CD8-positive, alpha-beta memory T cell (primary cell): ENCODE measurements around the gene DPP6. TPM values are rescaled to one million over a fixed set of nuclear protein-coding genes. Genes with fewer than 3 reads are reported as not detected.
"Not testable (repeated sequence)": the region's sequence is repeated elsewhere in the genome, so short reads cannot be mapped to it uniquely, and the experiment has no call there.

ENCODE experiments used
- CTCF ChIA-PET: fragments of 350-600 bp; sonication (Branson Sonifier 250); formaldehyde crosslinking; loops from one replicate; lab custom pipeline; 2021; ENCODE audit warnings: antibody characterized with exemption; lab: Charles Lee
- POLR2A ChIA-PET: fragments of 350-600 bp; sonication (Branson Sonifier 250); formaldehyde crosslinking; loops from one replicate; lab custom pipeline; 2021; ENCODE audit warnings: antibody characterized with exemption; lab: Charles Lee
- DNase-seq, 5 donors: peaks; one replicate each; pipeline versions ENCODE4 v3.0.0 to v3.0.0-alpha.2; 2020 to 2022; ENCODE audit warnings: mixed read lengths in 1 of 5
- H3K27ac ChIP-seq: one replicate; pipeline ENCODE4 v1.7.0; 2013; ENCODE audit warnings: low read depth, mild to moderate bottlenecking, low read length, moderate library complexity
- H3K27me3 ChIP-seq: 2 replicates; pipeline ENCODE4 v1.7.0; 2013; ENCODE audit warnings: low read length, mild to moderate bottlenecking; ENCODE audit not compliant: insufficient read depth, poor library complexity, severe bottlenecking
- H3K36me3 ChIP-seq: 2 replicates; pipeline ENCODE4 v1.7.0; 2013; ENCODE audit warnings: mild to moderate bottlenecking, low read length, moderate library complexity; ENCODE audit not compliant: insufficient read depth
- H3K4me1 ChIP-seq: 2 replicates; pipeline ENCODE4 v1.7.0; 2013; ENCODE audit warnings: mild to moderate bottlenecking, low read length, moderate library complexity; ENCODE audit not compliant: insufficient read depth
- H3K4me3 ChIP-seq: 2 replicates; pipeline ENCODE4 v1.7.0; 2013; ENCODE audit warnings: mild to moderate bottlenecking, low read length
- H3K9me3 ChIP-seq: 2 replicates; pipeline ENCODE4 v1.7.0; 2013; ENCODE audit warnings: mild to moderate bottlenecking, low read length
- H3K27ac Mint-ChIP-seq, 8 donors: one replicate each; pipeline ENCODE4 v1.8.0; 2020 to 2021; ENCODE audit warnings: mixed read lengths in 8 of 8, mild to moderate bottlenecking in 6 of 8, inconsistent platforms in 3 of 8, moderate library complexity in 3 of 8
- H3K27me3 Mint-ChIP-seq, 2 donors: one replicate each; pipeline ENCODE4 v1.8.0; 2020 to 2021; ENCODE audit warnings: mixed read lengths in 2 of 2, mild to moderate bottlenecking in 1 of 2, moderate library complexity in 1 of 2
- H3K36me3 Mint-ChIP-seq, 3 donors: one replicate each; pipeline ENCODE4 v1.8.0; 2020 to 2021; ENCODE audit warnings: mixed read lengths in 3 of 3, inconsistent platforms in 1 of 3, mild to moderate bottlenecking in 1 of 3
- H3K4me1 Mint-ChIP-seq, 3 donors: one replicate each; pipeline ENCODE4 v1.8.0; 2020 to 2021; ENCODE audit warnings: mixed read lengths in 3 of 3, inconsistent platforms in 1 of 3, mild to moderate bottlenecking in 1 of 3
- H3K4me3 Mint-ChIP-seq, 7 donors: one replicate each; pipeline ENCODE4 v1.8.0; 2020 to 2021; ENCODE audit warnings: mixed read lengths in 7 of 7, mild to moderate bottlenecking in 6 of 7, moderate library complexity in 4 of 7, inconsistent platforms in 2 of 7
- H3K9me3 Mint-ChIP-seq, 5 donors: one replicate each; pipeline ENCODE4 v1.8.0; 2020 to 2022; ENCODE audit warnings: mixed read lengths in 5 of 5, mild to moderate bottlenecking in 3 of 5, moderate library complexity in 2 of 5, inconsistent platforms in 1 of 5
- polyA plus RNA-seq: library from polyadenylated mRNA; unstranded; fragments of 300-500 nt; fragmentation: Illumina TruSeq; gene quantifications from one replicate; pipeline ENCODE4 v1.2.3, GENCODE V29; 2021
- total RNA-seq, 2 experiments: library from RNA; stranded (reverse); gene quantifications; one replicate each; pipeline ENCODE4 v1.2.3, GENCODE V29; 2021

Gene DPP6
- not detected for total RNA-seq
- polyA plus RNA-seq, result not detected

DNA sequence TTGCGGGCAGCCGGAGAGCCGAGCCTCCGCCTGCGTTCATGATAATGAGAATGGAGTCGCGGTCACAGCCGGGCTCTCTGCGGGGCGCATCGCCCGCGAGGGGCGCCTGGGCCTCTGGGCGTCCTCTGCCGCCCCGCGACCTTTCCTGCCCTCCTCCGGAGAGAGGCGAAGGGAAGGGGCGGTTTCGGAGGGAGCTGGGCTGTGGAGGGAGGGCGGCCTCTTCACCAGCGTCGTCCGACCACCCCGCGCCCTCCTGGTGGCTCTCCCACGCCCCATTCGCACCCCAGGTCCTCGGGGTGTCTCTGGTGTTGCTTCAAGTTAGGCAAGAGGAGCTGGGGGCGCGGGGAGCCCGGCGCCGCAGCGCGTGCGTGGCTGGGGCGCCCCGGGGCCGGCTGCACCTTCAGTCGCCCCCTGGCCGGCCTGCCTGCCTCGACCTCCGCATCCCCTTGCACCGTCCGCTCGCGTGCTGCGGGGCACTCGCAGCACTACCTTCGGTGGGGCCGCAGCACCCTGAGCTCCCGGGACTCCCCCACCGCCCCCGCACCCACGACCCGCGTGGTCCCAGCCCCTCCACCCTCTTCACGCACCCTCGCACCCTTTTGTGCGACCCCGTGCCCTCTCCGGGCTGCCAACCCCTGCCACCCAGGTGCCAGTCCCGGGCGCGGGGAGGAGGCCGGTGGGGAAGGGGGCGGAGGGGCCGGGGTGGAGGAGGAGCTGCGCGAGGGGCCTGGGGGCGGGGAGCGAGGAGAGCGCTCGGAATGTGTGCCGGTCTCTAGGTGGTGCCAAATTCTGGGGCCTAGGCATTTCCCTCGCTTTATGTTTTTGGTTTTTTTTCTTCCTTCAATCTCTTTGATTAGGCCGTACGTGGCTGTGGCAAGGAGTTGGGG lies at the start of gene DPP6:
Gene DPP6 (plus strand): TSS at position 756 of the 887 bp plus-strand sequence.
- CTCF ChIA-PET, H3K4me1 Mint-ChIP-seq, H3K27ac ChIP-seq, H3K36me3 ChIP-seq, POLR2A ChIA-PET, H3K27me3 ChIP-seq, H3K36me3 Mint-ChIP-seq, H3K4me1 ChIP-seq, H3K27ac Mint-ChIP-seq, H3K4me3 Mint-ChIP-seq, H3K9me3 Mint-ChIP-seq, DNase-seq, H3K27me3 Mint-ChIP-seq, H3K4me3 ChIP-seq, H3K9me3 ChIP-seq: not testable (repeated sequence)

GRCh38 chr7:154009423-154009911 lies 42.7 kb upstream of the DPP6 start:
- H3K36me3 Mint-ChIP-seq, H3K9me3 Mint-ChIP-seq, DNase-seq, H3K36me3 ChIP-seq, H3K27me3 ChIP-seq, H3K4me3 ChIP-seq, H3K4me1 Mint-ChIP-seq, H3K9me3 ChIP-seq, POLR2A ChIA-PET, H3K27me3 Mint-ChIP-seq, H3K27ac ChIP-seq, H3K27ac Mint-ChIP-seq, H3K4me1 ChIP-seq, CTCF ChIA-PET, H3K4me3 Mint-ChIP-seq: not testable (repeated sequence)

- H3K4me3 ChIP-seq, H3K27me3 Mint-ChIP-seq, H3K36me3 ChIP-seq, DNase-seq, H3K9me3 Mint-ChIP-seq, POLR2A ChIA-PET, H3K27ac Mint-ChIP-seq, CTCF ChIA-PET, H3K27ac ChIP-seq, H3K36me3 Mint-ChIP-seq, H3K4me1 Mint-ChIP-seq, H3K4me1 ChIP-seq, H3K9me3 ChIP-seq, H3K27me3 ChIP-seq, H3K4me3 Mint-ChIP-seq: not testable (repeated sequence)
Observed at GRCh38 chr7:154010726-154011568, 41.3 kb upstream of the DPP6 start.

- POLR2A ChIA-PET, H3K36me3 Mint-ChIP-seq, H3K27me3 Mint-ChIP-seq, DNase-seq, H3K9me3 Mint-ChIP-seq, H3K27ac ChIP-seq, H3K27me3 ChIP-seq, H3K4me3 Mint-ChIP-seq, H3K4me1 ChIP-seq, H3K27ac Mint-ChIP-seq, H3K4me1 Mint-ChIP-seq, CTCF ChIA-PET, H3K4me3 ChIP-seq, H3K36me3 ChIP-seq, H3K9me3 ChIP-seq: not testable (repeated sequence)
Observed at GRCh38 chr7:154012800-154013199, 39.4 kb upstream of the DPP6 start.

DNA sequence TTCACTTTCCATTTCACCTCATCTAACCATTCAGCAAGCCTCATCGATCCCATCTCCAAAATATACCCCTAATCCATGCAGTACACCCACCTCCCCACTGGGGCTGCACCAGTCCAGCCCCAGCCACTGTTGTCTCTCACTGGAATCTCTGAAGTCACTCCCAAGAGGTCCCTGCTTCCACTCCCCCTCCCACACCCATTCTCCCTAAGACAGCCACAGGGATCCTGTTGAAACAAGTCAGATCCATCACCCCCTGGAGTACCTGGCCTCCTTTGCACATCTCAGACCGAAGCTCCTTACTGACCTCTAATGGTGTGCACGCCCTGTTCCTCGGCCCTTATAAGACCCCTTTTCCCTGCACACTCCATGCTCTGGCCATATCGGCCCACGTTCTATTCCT lies 36.6 kb upstream of the DPP6 start:
- H3K36me3 Mint-ChIP-seq, H3K27me3 Mint-ChIP-seq, H3K27ac ChIP-seq, H3K4me3 ChIP-seq, H3K4me1 Mint-ChIP-seq, CTCF ChIA-PET, H3K9me3 Mint-ChIP-seq, H3K4me3 Mint-ChIP-seq, H3K36me3 ChIP-seq, H3K27ac Mint-ChIP-seq, H3K4me1 ChIP-seq, DNase-seq, POLR2A ChIA-PET, H3K27me3 ChIP-seq, H3K9me3 ChIP-seq: not testable (repeated sequence)

DNA sequence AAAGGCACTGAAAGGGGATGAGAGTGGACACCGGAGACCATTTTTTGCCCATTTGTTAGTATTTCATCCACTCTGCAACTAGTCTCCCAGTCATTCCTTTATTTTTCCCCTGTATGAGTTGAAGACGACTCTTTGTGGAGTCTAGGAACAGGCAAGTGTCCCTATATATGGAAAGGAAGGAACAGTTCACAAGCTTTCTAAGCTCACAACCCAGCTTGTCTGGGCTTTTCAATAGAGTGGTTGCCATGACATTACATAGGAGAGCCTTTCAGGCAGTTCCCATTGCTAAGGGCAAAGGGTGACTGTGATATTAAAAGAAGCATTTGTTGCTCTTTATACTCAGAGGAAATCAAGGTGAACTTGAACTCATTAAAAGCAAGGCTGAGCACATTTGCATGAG lies 33.8 kb upstream of the DPP6 start:
- H3K27ac ChIP-seq, H3K9me3 Mint-ChIP-seq, CTCF ChIA-PET, H3K36me3 ChIP-seq, H3K4me3 Mint-ChIP-seq, H3K4me1 ChIP-seq, DNase-seq, H3K4me1 Mint-ChIP-seq, H3K9me3 ChIP-seq, H3K27ac Mint-ChIP-seq, H3K27me3 Mint-ChIP-seq, H3K4me3 ChIP-seq, H3K36me3 Mint-ChIP-seq, POLR2A ChIA-PET, H3K27me3 ChIP-seq: not testable (repeated sequence)

DNA sequence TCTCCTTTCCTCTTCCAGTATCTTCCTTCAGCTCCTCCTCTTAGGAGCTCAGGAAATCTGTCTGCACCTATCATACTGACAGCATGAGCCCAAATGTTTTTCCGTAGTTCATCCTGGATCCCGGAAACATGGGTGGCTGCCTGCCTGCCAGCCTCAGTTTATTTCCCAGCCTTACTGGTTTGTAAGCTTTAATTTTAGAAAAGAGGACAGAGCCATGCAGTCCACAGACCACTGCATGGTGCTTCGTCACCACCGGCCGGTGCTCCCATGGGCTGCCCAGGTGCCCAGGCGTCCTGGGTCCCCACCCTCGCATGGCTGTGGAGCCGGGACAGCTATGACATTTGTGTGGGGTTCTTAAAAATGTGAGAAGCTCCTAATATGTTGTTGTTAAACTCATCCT lies 24.4 kb upstream of the DPP6 start:
- CTCF ChIA-PET, H3K27me3 ChIP-seq, H3K27me3 Mint-ChIP-seq, H3K27ac ChIP-seq, H3K4me1 Mint-ChIP-seq, H3K9me3 ChIP-seq, DNase-seq, H3K27ac Mint-ChIP-seq, POLR2A ChIA-PET, H3K36me3 ChIP-seq, H3K4me3 ChIP-seq, H3K4me1 ChIP-seq, H3K36me3 Mint-ChIP-seq, H3K9me3 Mint-ChIP-seq, H3K4me3 Mint-ChIP-seq: not testable (repeated sequence)

- H3K27ac ChIP-seq, H3K4me3 ChIP-seq, DNase-seq, H3K4me1 ChIP-seq, POLR2A ChIA-PET, H3K4me3 Mint-ChIP-seq, CTCF ChIA-PET, H3K27me3 Mint-ChIP-seq, H3K36me3 Mint-ChIP-seq, H3K4me1 Mint-ChIP-seq, H3K27me3 ChIP-seq, H3K36me3 ChIP-seq, H3K9me3 ChIP-seq, H3K9me3 Mint-ChIP-seq: not testable (repeated sequence)
- peak overlapping the region in 1 of 8 donors; percentile 41 for H3K27ac Mint-ChIP-seq
Observed at GRCh38 chr7:154030476-154031080, 21.6 kb upstream of the DPP6 start.
